ENCODE data around the gene IDE. TPM values are rescaled to one million over a fixed set of nuclear protein-coding genes. Genes with fewer than 3 reads are reported as not detected.

IDE gene
- total and polyA plus RNA-seq, 10 of the 15 experiments (the other 5 are each of a cell fraction or from before 2014, with no cell fraction given), result 11.6 to 54.5 (median 33.6) TPM

- TF ChIP-seq EED (IDR thresholded peaks at IDR 0.05; ENCODE audit: low read depth) (peak; percentile 25; the same call in 1 of the 2 replicates), IRF5 (IDR thresholded peaks at IDR 0.05; ENCODE audit: borderline replicate concordance) (no peak), ZZZ3 (IDR thresholded peaks at IDR 0.05; ENCODE audit: control insufficient read depth, insufficient read length, low read depth) (no peak), ZNF592 (IDR thresholded peaks at IDR 0.05) (no peak), SUPT20H (IDR thresholded peaks at IDR 0.05; ENCODE audit: borderline replicate concordance, control insufficient read depth, low read depth, low read length) (no peak), POU2F2 (IDR thresholded peaks at IDR 0.05; ENCODE audit: borderline replicate concordance, low read depth, low read length) (peak; percentile 76; the same call in 2 of the 3 replicates), SMC3 (IDR thresholded peaks at IDR 0.05; ENCODE audit: borderline replicate concordance, low read length) (no peak), MTA3 (IDR thresholded peaks at IDR 0.05; ENCODE audit: borderline replicate concordance, low read length) (no peak; the same call in 1 of the 2 replicates), ZNF274 (IDR thresholded peaks at IDR 0.05; ENCODE audit: insufficient read depth, insufficient read length) (no peak), RFX5 (IDR thresholded peaks at IDR 0.05; ENCODE audit: low read depth, low read length) (peak; percentile 23; the same call in 1 of the 2 replicates), CBX3 (IDR thresholded peaks at IDR 0.05; ENCODE audit: borderline replicate concordance, low read depth) (no peak), USF1 (IDR thresholded peaks at IDR 0.05; ENCODE audit: borderline replicate concordance, extremely low read length, insufficient read depth, low read depth, low read length) (no peak), ZSCAN29 (IDR thresholded peaks at IDR 0.05) (no peak), ESRRA (IDR thresholded peaks at IDR 0.05; ENCODE audit: low read length) (no peak), FOXM1 (IDR thresholded peaks at IDR 0.05; ENCODE audit: low read depth, low read length) (peak; percentile 87), DPF2 (IDR thresholded peaks at IDR 0.05) (no peak), POLR2A (IDR thresholded peaks at IDR 0.05; ENCODE audit: low read depth, low read length) (peak; percentile 88), MLLT1 (IDR thresholded peaks at IDR 0.05) (no peak), NFYB (IDR thresholded peaks at IDR 0.05; ENCODE audit: insufficient read depth, low read depth, low read length) (peak; percentile 90), CBFB (IDR thresholded peaks at IDR 0.05; ENCODE audit: low read depth) (peak; percentile 18; the same call in 1 of the 2 replicates), MYB (IDR thresholded peaks at IDR 0.05; ENCODE audit: borderline replicate concordance, low read depth, low read length) (no peak), TBL1XR1 (IDR thresholded peaks at IDR 0.05; ENCODE audit: low read depth, low read length) (peak; percentile 50; the same call in 1 of the 2 replicates), FOS (IDR thresholded peaks at IDR 0.05; ENCODE audit: borderline replicate concordance, extremely low read depth, insufficient read length) (no peak)
Observed at GRCh38 chr10:92592761-92593618, 19.1 kb upstream of the IDE start, which contains the start of gene KIF11 (continued).

Data from GM12878 (cell line).